Natural killer cell (primary cell): ENCODE measurements around the gene AOAH. TPM values are rescaled to one million over a fixed set of nuclear protein-coding genes. Genes with fewer than 3 reads are reported as not detected.
"Not testable (repeated sequence)": the region's sequence is repeated elsewhere in the genome, so short reads cannot be mapped to it uniquely, and the experiment has no call there.

Experiments used
- ATAC-seq, 3 donors: fragments of 150-1000 bp in 2 of 3; fragments of 200-7000 bp in 1 of 3; cut with Tn5 transposase; 1 replicate in 1 of 3; 2 replicates in 2 of 3; pipeline ENCODE4 v1.10.0; 2021; ENCODE audit warnings: mild to moderate bottlenecking in 2 of 3, moderate library complexity in 2 of 3
- DNase-seq, 2 donors: peaks; one replicate each; pipeline versions ENCODE4 v3.0.0 to v3.0.0-alpha.2; 2013 to 2021; ENCODE audit warnings: mixed read lengths in 1 of 2
- H3K27ac ChIP-seq: one replicate; pipeline ENCODE4 v1.5.1; 2013; ENCODE audit warnings: mild to moderate bottlenecking, low read length
- H3K27me3 ChIP-seq: one replicate; pipeline ENCODE4 v1.6.1; 2013; ENCODE audit warnings: low read length; ENCODE audit not compliant: control insufficient read depth, insufficient read depth
- H3K36me3 ChIP-seq: one replicate; pipeline ENCODE4 v1.6.1; 2013; ENCODE audit warnings: low read length; ENCODE audit not compliant: control insufficient read depth, insufficient read depth
- H3K4me1 ChIP-seq: one replicate; pipeline ENCODE4 v1.6.1; 2013; ENCODE audit warnings: low read length; ENCODE audit not compliant: control insufficient read depth, insufficient read depth
- H3K4me3 ChIP-seq: one replicate; pipeline ENCODE4 v1.5.1; 2013; ENCODE audit warnings: low read length
- H3K9me3 ChIP-seq: one replicate; pipeline ENCODE4 v1.6.1; 2013; ENCODE audit warnings: low read length; ENCODE audit not compliant: control insufficient read depth, insufficient read depth
- H3K27ac Mint-ChIP-seq, 2 donors: one replicate each; pipeline ENCODE4 v1.8.0; 2022; ENCODE audit warnings: mild to moderate bottlenecking in 2 of 2, mixed read lengths in 2 of 2, moderate library complexity in 1 of 2
- H3K27me3 Mint-ChIP-seq, 2 donors: one replicate each; pipeline ENCODE4 v1.8.0; 2022; ENCODE audit warnings: low read depth in 2 of 2, mixed read lengths in 2 of 2
- H3K36me3 Mint-ChIP-seq: one replicate; pipeline ENCODE4 v1.8.0; 2022; ENCODE audit warnings: mixed read lengths
- H3K4me1 Mint-ChIP-seq, 2 donors: one replicate each; pipeline ENCODE4 v1.8.0; 2022; ENCODE audit warnings: mixed read lengths in 2 of 2
- H3K4me3 Mint-ChIP-seq: one replicate; pipeline ENCODE4 v1.8.0; 2022; ENCODE audit warnings: mild to moderate bottlenecking, moderate library complexity, mixed read lengths
- H3K9me3 Mint-ChIP-seq, 2 donors: one replicate each; pipeline ENCODE4 v1.8.0; 2022; ENCODE audit warnings: mixed read lengths in 2 of 2
- WGBS: methylation state at CpG from one replicate; pipeline ENCODE4 v1.1.7; 2013; ENCODE audit warnings: missing lambda C conversion rate; ENCODE audit not compliant: insufficient coverage; 5-methylcytosine and 5-hydroxymethylcytosine counted together
- intact Hi-C: fragments of 100-400 bp; cut with micrococcal nuclease; formaldehyde crosslinking; loops from one replicate; pipeline ENCODE4 v1.14.2; 2022
- total RNA-seq, 4 donors: library from RNA; stranded (reverse); fragments of 120-200 nt in 1 of 4; gene quantifications; one replicate each; pipeline versions ENCODE4 v1.2.3 to v1.2.4, GENCODE V29; 2013 to 2022
- TF ChIP-seq, protein P1 (sequence below): fragments of 200-600 bp; IDR thresholded peaks from one replicate; pipeline ENCODE4 v1.8.0; 2022; ENCODE audit warnings: antibody characterized with exemption

AOAH gene
- total RNA-seq, 3 donors from 2014 or later (not counting 1 experiment from before 2014, with no cell fraction given) = 263 to 403 (median 312) TPM

DNA sequence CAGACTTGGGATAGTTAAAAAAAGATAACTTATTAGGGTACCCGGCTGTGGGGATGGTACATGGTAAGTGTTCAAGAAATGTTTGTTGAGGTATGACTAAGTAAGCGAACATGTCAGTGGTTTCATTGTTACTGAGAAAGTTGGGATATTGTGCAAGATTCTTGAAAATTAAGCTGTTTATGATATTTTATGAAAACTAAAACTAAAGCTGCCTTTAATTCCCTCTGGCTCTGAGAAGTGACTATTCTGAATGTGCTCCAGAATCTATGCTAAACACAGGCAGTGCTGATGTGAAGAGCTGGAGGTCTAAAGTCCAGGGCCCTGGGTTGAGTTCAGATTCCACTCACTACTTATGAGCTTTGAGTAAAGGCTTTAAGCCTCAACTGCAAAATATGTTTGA is 72.9 kb downstream of the AOAH start:
- 83% methylated on average over 2 of the region's 2 CpGs for WGBS
- Mint-ChIP-seq H3K4me3 (no peak overlapping the region), H3K9me3 (peaks cover 0 to 2% of the 10 kb centered on the region in 2 donors), H3K27me3 (no peaks in the 10 kb centered on the region), H3K27ac (peak overlapping the region; percentile 94 to 99), H3K4me1 (peaks cover 75 to 81% of the 10 kb centered on the region in 2 donors), H3K36me3 (peaks cover 59% of the 10 kb centered on the region)
- no peak overlapping the region for H3K27ac ChIP-seq
- TF ChIP-seq, protein P1, sequence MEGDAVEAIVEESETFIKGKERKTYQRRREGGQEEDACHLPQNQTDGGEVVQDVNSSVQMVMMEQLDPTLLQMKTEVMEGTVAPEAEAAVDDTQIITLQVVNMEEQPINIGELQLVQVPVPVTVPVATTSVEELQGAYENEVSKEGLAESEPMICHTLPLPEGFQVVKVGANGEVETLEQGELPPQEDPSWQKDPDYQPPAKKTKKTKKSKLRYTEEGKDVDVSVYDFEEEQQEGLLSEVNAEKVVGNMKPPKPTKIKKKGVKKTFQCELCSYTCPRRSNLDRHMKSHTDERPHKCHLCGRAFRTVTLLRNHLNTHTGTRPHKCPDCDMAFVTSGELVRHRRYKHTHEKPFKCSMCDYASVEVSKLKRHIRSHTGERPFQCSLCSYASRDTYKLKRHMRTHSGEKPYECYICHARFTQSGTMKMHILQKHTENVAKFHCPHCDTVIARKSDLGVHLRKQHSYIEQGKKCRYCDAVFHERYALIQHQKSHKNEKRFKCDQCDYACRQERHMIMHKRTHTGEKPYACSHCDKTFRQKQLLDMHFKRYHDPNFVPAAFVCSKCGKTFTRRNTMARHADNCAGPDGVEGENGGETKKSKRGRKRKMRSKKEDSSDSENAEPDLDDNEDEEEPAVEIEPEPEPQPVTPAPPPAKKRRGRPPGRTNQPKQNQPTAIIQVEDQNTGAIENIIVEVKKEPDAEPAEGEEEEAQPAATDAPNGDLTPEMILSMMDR = no peak
- H3K36me3 ChIP-seq = peaks cover 78% of the 10 kb centered on the region
- H3K4me1 ChIP-seq = peaks cover 10% of the 10 kb centered on the region
- no peak overlapping the region for H3K4me3 ChIP-seq
- ATAC-seq = no peak
- H3K9me3 ChIP-seq = no peaks in the 10 kb centered on the region
- intact Hi-C loops = no loop called here
- H3K27me3 ChIP-seq = no peaks in the 10 kb centered on the region
- no peak for DNase-seq

DNA sequence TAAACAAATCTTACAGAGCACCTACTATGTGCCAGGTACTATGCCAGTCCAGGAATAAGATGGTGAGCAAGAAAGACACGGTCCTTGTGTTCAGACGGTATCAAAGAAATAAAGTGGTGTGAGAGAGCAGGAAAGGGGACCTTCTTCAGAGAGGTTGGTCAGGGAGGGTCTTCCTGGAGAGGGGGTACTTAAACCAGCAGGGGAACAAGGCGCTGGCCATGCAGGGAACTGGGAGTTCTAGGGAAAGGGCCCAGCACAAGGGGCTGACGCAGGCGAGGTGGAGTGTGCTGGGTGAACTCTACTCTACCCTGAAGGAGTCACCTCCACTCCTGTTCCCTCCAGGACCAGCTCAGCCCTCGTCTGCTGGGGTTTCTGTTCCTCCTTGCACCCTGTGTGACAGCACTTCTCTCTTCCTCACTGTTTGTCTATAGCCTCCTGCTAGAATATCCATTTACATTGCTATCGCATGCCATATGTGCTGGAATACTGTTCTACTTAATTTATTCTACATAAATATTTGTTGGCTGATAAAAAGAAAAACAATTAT is 73.5 kb downstream of the AOAH start:
- Histone ChIP-seq H3K27ac (no peak overlapping the region), H3K36me3 (peaks cover 75% of the 10 kb centered on the region), H3K4me3 (no peak overlapping the region), H3K9me3 (no peaks in the 10 kb centered on the region), H3K4me1 (peaks cover 8% of the 10 kb centered on the region), H3K27me3 (no peaks in the 10 kb centered on the region)
- Mint-ChIP-seq H3K27ac (peak overlapping the region; percentile 94 to 99), H3K4me3 (no peak overlapping the region), H3K27me3 (no peaks in the 10 kb centered on the region), H3K36me3 (peaks cover 53% of the 10 kb centered on the region), H3K4me1 (peaks cover 74 to 81% of the 10 kb centered on the region in 2 donors), H3K9me3 (peaks cover 0 to 2% of the 10 kb centered on the region in 2 donors)
- no peak for ATAC-seq
- TF ChIP-seq, protein P1 = no peak
- DNase-seq = no peak
- WGBS = 79% methylated on average over 6 of the region's 7 CpGs
- intact Hi-C loops = no loop called here

- Histone ChIP-seq H3K27ac (no peak overlapping the region), H3K36me3 (peaks cover 71% of the 10 kb centered on the region), H3K4me1 (peaks cover 8% of the 10 kb centered on the region), H3K4me3 (no peak overlapping the region), H3K9me3 (no peaks in the 10 kb centered on the region), H3K27me3 (no peaks in the 10 kb centered on the region)
- ATAC-seq (no peak), DNase-seq (no peak)
- H3K9me3 Mint-ChIP-seq = no peaks in the 10 kb centered on the region
- H3K27me3 Mint-ChIP-seq = no peaks in the 10 kb centered on the region
- intact Hi-C loops = no loop called here
- peak overlapping the region; percentile 94 to 99 for H3K27ac Mint-ChIP-seq
- peaks cover 74 to 81% of the 10 kb centered on the region in 2 donors for H3K4me1 Mint-ChIP-seq
- 86% methylated on average over 3 of the region's 4 CpGs for WGBS
- TF ChIP-seq, protein P1 = no peak
- peaks cover 48% of the 10 kb centered on the region for H3K36me3 Mint-ChIP-seq
- H3K4me3 Mint-ChIP-seq = no peak overlapping the region
Observed at GRCh38 chr7:36650320-36650719, 74.0 kb downstream of the AOAH start.

DNA sequence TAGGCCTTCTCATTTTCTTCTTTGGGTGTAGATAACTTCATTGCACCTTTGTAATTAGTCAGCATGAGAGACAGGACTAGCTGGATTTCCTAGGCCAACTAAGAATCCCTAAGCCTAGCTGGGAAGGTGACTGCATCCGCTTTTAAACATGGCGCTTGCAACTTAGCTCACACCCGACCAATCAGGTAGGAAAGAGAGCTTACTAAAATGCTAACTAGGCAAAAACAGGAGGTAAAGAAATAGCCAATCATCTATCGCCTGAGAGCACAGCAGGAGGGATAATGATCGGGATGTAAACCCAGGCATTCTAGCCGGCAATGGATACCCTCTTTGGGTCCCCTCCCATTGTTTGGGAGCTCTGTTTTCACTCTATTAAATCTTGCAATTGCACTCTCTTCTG is 75.0 kb downstream of the AOAH start:
- H3K27me3 Mint-ChIP-seq, H3K9me3 ChIP-seq, H3K4me3 Mint-ChIP-seq, H3K27ac ChIP-seq, intact Hi-C loops, ATAC-seq, H3K27me3 ChIP-seq, DNase-seq, H3K4me3 ChIP-seq, H3K9me3 Mint-ChIP-seq: not testable (repeated sequence)
- peaks cover 74 to 81% of the 10 kb centered on the region in 2 donors for H3K4me1 Mint-ChIP-seq
- H3K4me1 ChIP-seq = peaks cover 11% of the 10 kb centered on the region
- H3K36me3 Mint-ChIP-seq = peaks cover 38% of the 10 kb centered on the region
- WGBS = 97% methylated on average over 6 of the region's 6 CpGs
- H3K36me3 ChIP-seq = peaks cover 66% of the 10 kb centered on the region
- peak overlapping the region; percentile 94 to 99 for H3K27ac Mint-ChIP-seq
